ENCODE measurements around the gene FBXW7.

The FBXW7 gene

GRCh38 chr4:152277333-152277732 is 258.6 kb downstream of the FBXW7 start:
- no peak for DNase-seq

- DNase-seq, result no peak
Measured at GRCh38 chr4:152273343-152273742, 262.5 kb downstream of the FBXW7 start.
